HG03432 (cell line): ENCODE results near the gene WWP2.
"Not testable (repeated sequence)": the region's sequence is repeated elsewhere in the genome, so short reads cannot be mapped to it uniquely, and the experiment has no call there.

Experiments used
- ATAC-seq: cut with Tn5 transposase; IDR thresholded peaks from one replicate; pipeline ENCODE4 v1.9.1; 2021; ENCODE audit warnings: mild to moderate bottlenecking, moderate library complexity; ENCODE audit not compliant: unreplicated experiment

WWP2 gene

DNA sequence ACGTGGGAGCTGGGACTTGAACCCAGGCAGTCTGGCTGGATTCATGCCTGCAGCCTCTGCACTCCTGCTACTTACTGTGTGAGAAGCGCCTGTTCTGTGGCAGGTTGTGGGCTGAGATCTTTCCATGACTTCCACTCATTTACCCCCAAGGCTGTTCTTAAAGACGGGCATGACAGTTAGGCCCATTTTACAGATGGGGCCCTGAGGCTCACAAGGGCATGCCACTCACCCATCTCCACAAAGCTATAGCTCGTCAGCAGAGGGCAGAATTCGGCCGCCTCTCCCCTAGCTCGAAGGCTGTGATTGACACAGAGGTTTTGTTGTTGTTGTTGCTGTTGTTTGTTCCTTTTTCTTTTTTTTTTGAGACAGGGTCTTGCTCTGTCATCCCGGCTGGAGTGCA, 210.8 kb downstream of the WWP2 start:
- ATAC-seq = not testable (repeated sequence)

DNA sequence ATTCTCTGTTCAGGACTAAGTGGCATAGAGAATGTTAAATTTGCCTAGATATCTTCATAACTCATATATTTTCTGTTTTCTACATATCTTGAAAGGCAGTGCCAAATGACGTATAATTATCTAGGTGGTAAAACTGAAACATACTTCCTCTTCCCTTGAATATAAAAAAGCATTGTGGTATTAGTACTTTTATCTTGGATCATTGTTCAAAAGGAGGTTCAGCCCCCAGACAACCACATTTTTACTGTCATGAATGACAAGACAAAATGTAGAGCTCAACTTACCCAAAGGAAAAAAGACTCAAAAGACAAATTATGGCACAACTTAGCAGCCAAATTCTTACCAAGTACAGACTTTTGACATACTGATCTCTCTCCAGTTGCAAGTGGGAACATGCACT, 223.1 kb downstream of the WWP2 start:
- not testable (repeated sequence) for ATAC-seq
